Measurements from ENCODE around the gene FRA10AC1.

Gene FRA10AC1

DNA sequence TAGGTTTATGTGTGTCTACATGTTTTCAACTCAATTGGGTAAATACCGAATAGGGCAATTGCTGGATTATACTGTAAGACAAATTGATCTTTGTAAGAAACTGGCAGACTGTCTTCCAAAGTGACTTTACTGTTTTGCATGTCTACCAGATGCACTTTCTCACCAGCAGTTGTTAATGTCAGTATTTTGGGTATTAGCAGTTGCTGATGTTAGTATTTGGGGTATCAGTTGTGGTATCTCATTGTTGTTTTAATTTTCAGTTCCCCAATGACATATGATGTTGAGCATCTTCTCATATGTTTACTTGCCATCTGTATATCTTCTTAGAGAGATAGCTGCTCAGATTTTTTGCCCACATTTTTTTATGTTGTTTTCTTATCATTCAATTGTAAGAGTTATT, 79.5 kb downstream of the FRA10AC1 start:
- no peak for DNase-seq

DNA sequence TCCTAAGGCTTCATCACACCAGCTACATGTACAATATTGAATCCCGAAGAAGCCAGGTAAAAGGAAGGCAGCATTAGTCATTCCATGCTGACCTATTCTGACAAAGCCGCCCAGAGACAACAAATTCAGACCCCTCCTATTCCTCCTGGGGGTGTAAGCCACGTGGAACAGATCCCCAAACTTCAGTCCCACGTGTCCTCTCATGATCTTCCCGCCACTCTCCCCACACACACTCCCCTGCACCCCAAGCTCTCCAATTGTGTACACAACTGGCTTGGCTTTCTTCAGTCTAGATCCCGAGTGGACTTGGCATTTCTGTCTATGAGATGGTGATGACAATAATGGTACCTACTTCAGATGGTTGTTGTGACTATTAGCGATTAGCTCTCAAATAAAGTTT, 81.5 kb downstream of the FRA10AC1 start:
- DNase-seq: no peak

Measured in NCI-H524 treated with DMSO at 0.1 percent for 48 hours (cell line).